SW 1271 (cell line): ENCODE data around the gene PEMT.
"Not testable (repeated sequence)": the region's sequence is repeated elsewhere in the genome, so short reads cannot be mapped to it uniquely, and the experiment has no call there.

Experiments
- DNase-seq, 2 experiments: peaks; one replicate each; lab custom pipeline; 2025; lab: John Stamatoyannopoulos, UW

The PEMT gene

DNA sequence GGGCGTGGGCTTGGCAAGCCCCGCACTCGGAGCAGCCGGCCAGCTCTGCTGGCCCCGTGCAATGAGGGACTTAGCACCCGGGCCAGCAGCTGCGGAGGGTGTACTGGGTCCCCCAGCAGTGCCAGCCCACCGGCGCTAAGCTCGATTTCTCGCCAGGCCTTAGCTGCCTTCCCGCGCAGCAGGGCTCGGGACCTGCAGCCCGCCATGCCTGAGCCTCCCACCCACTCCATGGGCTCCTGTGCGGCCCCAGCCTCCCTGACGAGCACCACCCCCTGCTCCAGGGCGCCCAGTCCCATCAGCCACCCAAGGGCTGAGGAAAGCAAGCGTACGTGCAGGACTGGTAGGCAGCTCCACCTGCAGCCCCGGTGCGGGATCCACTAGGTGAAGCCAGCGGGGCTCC, 105.1 kb downstream of the PEMT start:
- not testable (repeated sequence) for DNase-seq

DNA sequence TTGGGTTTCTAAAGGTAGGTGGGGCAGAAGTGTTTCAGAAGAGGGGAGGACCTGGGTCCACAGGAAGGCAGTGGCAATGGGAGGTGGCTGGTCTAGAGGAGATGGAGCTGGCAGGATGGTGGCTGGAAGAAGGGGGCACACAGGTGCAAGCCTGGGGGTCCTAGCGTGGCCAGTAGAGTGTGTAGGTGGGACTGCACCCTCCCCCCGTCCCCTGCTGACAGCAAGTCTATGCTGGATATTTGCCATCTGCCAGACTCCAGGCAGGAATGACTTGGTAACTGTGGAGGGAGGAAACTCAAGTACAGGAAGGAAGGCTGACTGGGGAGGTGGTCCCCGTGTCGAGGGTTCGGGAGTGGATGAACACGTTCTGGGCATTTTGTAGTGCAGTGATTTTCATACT, 106.1 kb downstream of the PEMT start:
- DNase-seq = no peak

DNA sequence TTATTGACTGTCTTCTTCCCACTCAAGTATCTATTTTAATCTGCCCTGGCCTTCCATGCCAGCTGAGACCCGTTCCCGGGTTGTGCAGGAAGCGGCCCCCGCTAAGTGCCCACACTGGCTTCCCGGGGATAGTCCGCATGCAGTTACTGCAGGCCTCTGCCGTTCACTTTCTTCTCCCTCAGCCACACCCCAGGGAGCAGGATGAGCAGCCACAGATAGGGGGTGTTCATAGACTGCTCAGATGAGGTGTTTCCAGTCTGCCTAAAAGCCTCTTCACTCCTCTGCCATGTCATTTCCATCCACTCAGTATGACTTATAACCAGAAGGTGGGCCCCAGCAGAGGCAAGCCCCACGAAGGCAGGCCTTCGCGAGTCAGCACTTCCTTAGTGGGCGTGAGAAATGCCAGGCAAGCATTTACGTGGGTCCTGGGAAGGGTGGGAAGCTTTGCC, 107.0 kb downstream of the PEMT start:
- DNase-seq = no peak

DNA sequence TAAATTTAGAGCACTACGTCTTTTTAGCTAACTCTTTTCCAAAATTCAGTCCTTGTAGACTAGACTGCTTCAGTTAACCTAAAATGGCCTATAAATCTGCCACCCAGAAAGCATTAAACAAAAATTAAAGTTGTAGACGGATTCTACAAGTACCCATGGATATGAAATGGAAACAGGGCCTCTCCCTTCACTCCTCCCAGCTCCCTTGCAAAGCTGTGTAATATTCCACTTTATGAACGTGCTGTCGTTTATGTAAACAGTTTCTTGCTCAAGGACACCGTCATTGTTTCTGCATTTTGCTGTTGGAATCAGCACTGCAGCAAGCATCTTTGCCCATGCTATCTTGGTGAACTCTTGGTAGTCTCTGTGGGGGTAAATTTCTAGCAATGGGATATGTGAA, 109.6 kb downstream of the PEMT start:
- no peak for DNase-seq

DNA sequence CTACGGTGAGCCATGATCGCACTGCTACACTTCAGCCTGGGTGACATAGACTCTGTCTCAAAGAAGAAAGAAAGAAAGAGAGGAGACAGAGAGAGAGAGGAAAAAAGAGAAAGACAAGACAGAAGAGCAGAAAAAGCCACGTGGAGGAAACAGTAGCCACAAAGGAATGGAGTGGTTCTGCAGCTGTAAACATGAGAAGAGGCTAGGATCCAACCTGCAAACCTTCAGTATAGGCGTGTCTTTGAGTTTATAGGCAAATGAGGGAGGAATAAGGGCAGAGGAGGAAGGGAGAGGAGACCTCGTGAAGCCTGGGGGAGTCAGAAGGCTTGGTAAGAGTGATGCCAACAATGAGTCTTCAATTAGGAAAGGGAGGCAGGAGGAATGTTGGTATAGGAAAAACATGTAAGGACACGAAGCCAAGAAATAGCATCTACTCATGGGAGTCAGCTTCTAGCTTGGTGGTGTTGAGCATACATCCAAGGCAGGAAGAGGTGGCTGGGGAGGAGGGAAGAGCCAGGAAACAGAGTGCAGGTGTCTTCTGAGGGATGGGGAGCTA, 110.8 kb downstream of the PEMT start:
- DNase-seq = no peak

DNA sequence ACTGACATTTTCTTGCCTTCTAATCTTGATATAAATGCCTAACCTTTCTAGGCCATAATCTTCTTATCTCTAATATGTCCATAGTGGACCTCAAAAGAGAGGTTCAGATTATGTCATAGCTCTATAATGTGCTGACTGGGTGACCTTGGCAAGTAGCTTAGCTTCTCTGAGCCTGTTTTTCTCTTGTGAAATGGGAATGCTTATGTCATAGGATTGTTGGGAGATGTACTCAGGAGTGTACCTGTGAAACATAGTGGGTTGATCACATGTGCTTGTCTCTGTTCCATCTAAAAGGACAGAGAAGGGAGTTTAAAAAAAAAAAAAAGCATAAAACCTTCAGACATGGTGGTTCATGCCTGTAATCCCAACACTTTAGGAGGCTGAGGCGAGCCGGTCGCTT, 112.3 kb downstream of the PEMT start:
- DNase-seq = no peak

DNA sequence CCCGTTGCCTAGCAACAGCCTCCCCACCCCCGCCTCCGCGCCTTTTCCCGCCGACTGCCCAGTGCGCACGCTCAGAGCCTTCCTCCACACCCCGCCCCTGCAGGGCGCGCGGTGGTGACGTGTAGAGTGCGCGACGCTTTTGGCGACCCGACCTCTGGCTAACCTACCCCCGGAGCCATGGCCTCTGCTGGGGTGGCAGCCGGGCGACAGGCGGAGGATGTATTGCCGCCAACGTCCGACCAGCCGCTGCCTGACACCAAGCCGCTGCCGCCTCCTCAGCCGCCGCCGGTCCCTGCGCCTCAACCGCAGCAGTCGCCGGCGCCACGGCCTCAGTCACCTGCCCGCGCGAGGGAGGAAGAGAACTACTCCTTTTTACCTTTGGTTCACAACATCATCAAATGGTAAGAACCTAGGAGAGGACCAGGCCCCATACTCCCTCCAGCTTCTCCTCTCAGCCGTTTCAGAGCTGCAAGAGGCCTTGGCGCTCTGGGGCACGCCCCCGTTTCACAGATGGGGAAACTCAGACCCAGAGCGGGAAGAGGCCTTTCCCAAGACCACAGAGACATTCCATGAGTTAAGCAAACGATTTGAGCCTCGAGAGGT, 114.5 kb downstream of the PEMT start, which contains the start of gene MED9:
Gene MED9, plus strand, starts transcription at position 136 of the 603 bp plus-strand sequence. Its CDS starts 42 bp downstream, at position 178.
- peak; percentile 92 to 94 for DNase-seq

DNA sequence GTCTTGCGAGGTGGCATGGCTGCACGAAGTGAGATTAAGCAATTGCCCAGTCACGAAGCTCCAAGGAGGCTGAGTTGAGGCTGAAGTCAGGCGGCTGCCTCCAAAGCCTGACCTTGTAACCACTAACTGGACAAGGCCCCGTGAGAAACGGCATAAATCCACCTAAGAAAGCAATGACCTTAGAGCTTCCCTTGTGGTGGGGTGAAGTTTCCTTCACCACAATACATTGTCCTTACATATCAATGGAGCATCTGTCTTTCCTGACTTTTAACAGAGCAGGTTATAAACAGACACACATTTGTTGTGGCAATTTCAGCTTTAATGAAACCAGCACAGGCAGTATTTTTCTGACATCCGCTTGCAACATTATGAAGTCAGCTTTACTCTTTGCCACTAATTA, 117.2 kb downstream of the PEMT start:
- DNase-seq = no peak

DNA sequence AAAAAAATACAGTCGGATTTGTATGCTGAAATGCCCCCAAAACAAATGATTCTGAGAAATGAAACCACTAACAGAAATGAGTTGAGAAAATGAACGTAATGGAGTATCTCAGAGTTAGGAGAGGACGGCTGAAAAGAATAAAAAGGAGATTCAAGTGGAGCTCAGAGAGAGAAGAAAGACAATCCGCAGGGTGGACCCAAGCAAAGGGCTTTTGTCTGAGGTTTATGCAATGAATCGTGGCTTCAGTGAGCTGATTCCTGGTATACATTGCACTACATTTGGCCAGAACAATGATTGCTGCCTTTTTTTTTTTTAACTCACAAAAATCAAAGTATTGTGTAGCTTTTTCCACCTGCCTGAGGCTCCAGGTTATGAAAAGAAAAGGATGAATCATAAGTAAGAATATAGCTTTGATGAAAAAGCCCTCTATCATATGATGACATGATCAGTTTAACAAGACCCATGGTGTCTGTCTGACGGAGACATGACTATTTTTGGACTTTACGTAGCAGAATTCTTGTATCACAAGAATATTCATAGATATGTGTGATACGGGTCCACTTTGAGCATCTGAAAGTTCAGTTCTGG, 119.1 kb downstream of the PEMT start:
- DNase-seq = no peak

DNA sequence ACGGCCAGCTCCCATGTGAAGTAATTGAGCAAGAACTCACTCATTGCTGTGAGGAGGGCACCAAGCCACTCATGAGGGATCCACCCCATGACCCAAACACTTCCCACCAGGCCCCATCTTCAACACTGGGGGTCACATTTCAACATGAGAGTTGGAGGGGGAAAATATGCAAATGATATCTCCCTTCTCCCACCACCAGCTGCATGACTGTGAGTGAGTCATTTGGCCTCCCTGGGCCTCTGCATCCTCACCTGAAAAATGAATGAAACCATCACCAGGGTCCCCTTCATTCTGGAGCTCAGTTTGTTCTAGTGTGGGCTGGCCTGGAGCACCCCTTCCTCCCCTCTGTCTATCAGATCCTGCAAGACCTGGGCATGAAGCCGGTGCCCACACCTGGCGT, 121.5 kb downstream of the PEMT start:
- DNase-seq = no peak

DNA sequence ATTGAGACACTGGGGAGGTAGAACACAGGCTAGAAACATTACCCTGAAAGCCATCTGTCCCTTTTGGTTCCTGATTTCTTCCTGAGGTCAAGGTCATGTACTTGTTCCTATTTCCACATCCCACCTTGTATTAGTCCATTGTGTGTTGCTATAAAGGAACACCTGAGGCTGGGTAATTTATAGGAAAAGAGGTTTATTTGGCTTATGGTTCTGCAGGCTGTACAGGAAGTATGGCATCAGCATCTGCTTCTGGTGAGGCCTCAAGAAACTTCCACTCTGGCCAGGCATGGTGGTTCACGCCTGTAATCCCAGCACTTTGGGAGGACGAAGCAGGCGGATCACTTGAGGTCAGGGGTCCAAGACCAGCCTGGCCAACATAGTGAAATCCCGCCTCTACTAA, 122.2 kb downstream of the PEMT start:
- DNase-seq = no peak

DNA sequence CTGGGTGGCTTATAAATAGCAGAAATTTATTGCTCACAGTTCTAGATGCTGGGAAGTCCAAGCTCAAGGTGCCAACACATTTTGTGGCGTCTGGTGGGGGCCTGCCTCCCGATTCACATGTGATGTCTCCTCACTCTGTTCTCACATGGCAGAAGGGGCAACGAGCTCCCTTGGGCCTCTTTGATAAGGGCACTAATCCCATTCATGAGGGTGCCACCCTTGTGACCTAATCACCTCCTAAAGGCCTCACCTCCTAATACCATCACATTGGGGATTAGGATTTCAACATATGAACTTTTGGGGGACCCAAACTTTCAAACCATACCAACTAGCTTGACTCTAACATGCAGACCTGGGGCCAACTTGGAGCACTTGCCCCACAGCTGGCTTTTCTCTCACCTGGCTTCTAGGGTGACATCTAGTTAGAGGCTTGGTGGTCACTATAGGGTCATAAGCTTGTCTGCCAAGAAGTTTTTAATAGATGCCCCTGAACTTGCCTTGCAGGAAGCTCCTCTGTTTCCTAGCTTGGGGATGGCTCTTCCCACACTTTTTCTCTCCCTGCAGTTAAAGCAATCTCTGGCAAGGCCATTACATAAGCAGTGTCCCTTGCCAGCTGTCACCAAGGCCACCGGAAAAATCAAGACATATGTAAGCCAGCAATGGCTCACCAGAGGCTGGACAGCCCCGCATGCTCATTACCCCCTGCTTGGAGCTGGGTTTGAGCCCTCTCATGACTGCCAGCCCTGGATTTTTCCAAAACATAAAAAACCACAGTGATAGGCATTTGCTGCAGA, 123.1 kb downstream of the PEMT start:
- DNase-seq = no peak

DNA sequence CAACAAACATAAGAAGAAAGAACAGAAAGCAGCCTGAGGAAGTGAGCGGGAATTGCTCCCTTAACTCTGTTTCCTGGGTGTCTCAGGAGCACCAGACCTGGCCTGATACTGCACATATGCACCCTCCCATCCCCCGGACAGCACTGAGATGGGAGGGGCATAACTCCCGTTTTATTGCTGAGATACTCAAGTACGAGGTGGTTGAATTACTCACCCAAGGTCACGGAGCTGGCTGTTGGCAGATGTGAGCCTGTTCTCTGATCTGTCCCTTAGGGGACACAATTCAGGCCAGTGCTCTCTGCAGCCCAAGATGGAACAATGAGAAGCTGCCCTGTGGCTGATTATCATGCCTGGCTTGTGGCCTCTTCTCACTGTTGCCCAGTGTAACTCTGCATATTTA, 123.8 kb downstream of the PEMT start:
- DNase-seq = no peak

DNA sequence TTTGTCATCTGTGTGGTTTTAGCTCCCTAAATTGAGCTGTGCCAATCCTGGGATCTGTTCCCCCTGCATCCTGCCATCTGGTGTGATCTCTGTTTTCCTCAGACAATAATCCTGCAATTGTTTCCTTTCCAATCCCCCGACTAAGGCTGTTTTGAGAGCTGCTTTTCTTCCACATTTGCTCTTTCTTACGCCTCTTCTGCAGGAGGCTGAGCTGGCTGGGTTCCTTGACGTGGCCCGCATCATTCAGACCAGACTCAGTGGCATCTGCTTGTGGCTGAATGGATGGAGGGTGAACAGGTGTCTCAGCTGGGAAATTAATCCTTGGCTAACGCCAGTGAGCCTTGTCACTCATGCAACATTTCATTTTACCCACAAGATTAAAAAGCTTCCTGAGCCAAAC, 124.5 kb downstream of the PEMT start:
- DNase-seq = no peak

DNA sequence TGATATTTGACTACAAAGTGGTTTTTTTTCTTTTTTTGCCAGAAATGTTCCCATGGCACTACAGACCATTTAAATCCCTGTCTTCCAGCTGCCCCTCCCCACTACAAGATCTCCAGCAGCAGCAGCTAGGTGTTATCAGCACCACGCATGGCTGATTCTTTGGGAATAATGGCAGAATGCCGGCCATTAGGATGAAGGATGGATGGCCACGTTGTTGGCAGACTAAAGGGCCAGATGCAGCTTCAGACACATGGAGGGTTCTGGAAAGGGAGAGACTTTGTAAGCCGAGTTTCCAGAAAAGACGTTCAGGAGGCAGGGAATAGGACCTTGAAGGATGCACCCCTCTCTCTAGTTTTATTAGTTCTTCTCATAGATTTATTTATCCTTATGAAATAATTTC, 125.0 kb downstream of the PEMT start:
- no peak for DNase-seq

DNA sequence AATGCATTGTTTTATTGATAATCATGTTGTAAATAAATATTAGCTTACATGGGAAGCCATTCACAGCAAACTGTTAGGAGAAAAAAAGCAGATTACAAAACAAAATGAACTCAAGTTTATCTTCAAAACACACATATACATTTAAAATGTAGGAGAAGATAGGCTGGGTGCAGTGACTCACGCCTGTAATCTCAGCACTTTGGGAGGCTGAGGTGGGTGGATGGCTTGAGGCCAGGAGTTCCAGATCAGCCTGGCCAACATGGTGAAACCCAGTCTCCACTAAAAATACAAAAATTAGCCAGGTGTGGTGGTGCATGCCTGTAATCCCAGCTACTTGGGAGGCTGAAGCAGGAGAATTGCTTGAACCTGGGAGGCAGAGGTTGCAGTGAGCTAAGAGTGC, 125.6 kb downstream of the PEMT start:
- not testable (repeated sequence) for DNase-seq

DNA sequence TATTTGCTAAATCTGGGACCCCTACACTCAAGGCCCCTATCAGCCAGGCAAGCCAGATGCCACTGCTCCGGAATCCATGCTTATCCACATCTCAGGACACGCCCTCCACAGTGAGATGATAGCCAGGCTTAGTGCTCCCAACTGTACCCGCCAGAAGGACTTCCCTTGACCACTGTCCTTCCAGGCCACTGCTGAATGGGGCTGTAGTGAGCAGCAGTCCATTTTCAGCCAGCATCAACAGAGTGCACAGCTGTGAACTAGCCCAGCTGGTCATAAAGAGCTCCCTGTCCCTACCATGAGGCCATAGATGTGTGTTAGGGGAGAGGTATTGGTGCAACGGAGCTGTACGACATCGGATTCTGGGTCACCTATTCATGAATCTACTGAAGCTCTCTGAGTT, 127.7 kb downstream of the PEMT start:
- DNase-seq = no peak

DNA sequence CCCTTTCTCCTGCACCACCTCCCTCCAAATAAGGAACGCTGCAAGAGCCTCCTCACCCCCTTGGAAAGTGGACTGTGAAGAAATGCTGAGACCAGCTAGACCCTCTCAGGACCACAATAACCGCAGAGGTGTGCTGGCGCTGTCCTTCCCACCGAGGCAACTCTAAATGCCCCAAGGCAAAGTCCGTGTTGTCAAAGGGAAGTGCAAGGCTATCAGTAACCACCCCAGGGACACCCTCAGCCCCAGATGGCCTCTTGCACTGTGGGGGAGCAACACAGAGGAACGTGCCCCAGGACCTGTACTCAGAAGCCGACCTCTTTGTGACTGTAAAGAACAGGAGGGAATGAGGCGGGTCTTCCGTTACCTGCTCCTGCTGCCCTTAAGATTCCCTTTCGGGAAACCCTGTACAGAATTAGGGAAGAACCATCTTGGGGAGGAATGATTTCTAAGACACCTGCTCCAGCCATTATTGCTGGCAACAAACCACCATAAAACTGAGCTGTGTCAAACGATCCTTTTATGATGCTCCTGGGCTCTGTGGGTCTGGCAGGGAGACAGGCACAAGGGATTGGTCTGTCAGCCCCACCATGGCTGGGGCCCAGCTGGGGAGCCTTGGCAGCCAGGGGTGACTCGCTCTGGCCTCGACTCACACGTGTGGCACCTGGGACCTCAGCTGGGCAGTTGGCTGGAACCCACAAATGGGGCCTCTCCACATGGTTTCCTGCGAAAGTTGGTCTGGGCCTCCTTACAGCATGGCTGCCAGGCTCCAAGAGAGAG, 129.3 kb downstream of the PEMT start:
- DNase-seq = no peak

DNA sequence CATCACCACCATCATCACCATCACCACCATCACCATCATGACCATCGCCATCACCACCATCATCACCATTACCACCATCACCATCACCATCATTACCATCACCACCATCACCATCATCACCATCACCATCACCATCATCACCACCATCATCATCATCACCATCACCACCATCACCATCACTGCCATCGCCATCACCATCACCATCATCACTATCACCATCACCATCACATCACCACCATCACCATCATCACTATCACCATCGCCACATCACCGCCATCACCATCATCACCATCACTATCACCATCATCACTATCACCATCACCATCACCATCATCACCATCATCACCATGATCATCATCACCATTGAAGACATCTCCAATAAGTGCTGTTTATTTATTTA, 131.5 kb downstream of the PEMT start:
- DNase-seq = no peak

DNA sequence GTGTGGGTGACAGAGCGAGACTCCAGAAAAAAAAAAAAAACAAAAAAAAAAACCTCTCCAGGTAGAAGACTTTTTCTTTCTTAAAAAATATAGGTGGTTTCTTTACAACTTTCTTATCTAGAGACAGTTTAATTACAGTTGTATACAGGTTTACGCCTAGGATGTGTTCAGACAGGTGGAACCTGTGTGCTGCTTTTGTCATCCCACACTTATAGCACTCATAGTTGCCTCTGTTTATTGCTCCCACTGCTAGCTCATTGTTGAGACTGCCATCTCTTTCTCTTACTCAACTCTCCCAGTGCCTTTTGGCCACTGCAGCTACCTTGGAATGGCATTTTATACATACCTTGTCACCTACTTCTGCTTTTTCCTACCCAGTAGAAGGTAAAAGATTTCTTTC, 133.8 kb downstream of the PEMT start:
- DNase-seq = no peak

DNA sequence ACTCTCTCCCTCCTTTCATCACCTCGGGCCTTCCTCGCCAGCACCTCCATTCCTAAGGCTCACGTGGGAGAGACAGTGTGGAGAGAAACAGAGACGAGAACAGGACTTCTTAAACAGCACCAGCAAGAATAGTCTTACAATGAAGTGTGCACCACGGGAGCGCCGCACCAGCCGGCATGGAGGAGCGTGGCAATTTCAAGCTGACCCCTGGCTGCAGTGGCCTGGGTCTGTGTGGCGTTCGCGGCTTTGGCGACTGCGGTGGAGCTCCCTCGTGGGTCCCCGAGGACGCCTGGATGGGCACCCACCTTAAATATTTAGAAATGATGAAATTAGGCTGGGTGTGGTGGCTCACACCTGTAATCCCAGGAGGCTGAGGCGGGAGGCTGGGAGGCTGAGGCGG, 135.3 kb downstream of the PEMT start:
- no peak for DNase-seq
